ENCODE data around the gene BNIP2.
"Not testable (repeated sequence)": the region's sequence is repeated elsewhere in the genome, so short reads cannot be mapped to it uniquely, and the experiment has no call there.

BNIP2 gene

DNA sequence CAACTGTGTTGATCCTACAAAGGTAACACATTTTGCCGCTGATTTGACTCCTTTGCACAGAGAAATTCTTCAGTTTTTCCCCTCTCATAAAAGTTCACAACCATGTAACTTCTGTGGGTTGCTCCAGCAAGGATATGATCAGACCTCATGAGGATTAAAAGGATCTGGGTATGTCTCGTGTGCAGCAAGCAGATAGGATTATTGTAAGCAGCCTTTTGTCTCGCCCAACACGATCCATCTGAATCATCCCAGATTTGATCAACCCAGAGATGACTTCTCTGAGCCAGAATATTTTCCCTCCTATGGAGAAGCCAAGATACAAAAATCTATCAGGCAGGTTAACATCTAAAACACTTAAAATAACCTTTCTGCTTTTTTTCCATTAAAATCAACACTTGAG is 12.8 kb upstream of the BNIP2 start:
- intact Hi-C loops (cut with micrococcal nuclease): no loop called here
- H3K4me1 Mint-ChIP-seq (ENCODE audit: low read depth): no peaks in the 10 kb centered on the region
- H3K27ac Mint-ChIP-seq: no peak overlapping the region
- no peaks in the 10 kb centered on the region for H3K36me3 Mint-ChIP-seq (ENCODE audit: low read depth)
- no peaks in the 10 kb centered on the region for H3K27me3 Mint-ChIP-seq
- no peaks in the 10 kb centered on the region for H3K9me3 Mint-ChIP-seq
- no peak overlapping the region for H3K4me3 Mint-ChIP-seq

DNA sequence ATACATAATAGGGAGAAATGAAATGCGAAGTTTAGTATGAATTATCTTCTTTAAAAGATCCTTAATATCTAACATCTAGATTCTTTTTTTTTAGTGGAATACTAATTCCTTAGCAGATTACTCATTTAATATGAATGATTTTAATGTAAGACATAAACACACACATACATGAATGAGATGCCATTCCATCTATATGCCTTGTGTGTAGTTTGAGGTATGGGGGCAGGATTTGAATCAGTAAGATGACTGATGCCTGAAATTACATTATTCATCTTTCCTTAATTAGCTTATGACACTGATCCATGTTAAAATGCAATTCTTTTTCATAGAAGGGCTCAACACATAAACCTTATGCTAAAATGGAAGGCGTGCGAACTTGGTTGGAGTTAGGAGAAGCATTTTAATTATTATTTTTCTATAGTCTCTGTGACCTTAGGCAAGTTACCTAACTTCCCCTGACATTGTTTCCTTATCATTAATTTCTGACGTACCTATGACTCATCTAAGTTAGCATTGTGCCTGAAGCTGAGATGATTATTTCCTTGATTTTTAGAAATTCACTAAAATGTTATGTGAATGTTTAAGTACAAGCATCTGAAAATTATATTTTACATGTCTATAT is 10.8 kb upstream of the BNIP2 start:
- intact Hi-C loops (cut with micrococcal nuclease): no loop called here
- Mint-ChIP-seq H3K4me3 (no peak overlapping the region), H3K27me3 (no peaks in the 10 kb centered on the region)

DNA sequence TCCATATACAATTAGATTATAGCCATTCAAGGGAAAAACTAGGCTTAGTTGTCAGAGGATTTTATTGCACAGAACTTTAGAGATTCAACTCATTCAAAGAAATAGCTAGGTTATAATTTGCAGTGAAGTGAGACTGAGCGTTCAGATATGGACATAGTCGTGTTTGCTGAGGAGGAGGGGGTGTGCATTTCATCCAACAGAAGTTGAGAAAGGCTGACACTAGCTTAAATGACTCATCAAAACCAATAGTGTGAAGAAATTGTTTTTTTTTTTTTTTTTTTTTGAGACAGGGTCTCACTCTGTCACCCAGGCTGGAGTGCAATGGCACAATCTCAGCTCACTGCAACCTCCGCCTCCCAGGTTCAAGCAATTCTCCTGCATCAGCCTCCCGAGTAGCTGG is 8.9 kb upstream of the BNIP2 start:
- H3K27ac Mint-ChIP-seq; H3K4me3 Mint-ChIP-seq; H3K27me3 Mint-ChIP-seq; H3K36me3 Mint-ChIP-seq (ENCODE audit: low read depth); H3K9me3 Mint-ChIP-seq; intact Hi-C loops (cut with micrococcal nuclease): not testable (repeated sequence)
- peaks cover 11% of the 10 kb centered on the region for H3K4me1 Mint-ChIP-seq (ENCODE audit: low read depth)

More for the DNA sequence above, 10.8 kb upstream of the BNIP2 start:
- peaks cover 5% of the 10 kb centered on the region for H3K4me1 Mint-ChIP-seq (ENCODE audit: low read depth)
- H3K36me3 Mint-ChIP-seq (ENCODE audit: low read depth): no peaks in the 10 kb centered on the region
- H3K27ac Mint-ChIP-seq: no peak overlapping the region
- H3K9me3 Mint-ChIP-seq: no peaks in the 10 kb centered on the region

DNA sequence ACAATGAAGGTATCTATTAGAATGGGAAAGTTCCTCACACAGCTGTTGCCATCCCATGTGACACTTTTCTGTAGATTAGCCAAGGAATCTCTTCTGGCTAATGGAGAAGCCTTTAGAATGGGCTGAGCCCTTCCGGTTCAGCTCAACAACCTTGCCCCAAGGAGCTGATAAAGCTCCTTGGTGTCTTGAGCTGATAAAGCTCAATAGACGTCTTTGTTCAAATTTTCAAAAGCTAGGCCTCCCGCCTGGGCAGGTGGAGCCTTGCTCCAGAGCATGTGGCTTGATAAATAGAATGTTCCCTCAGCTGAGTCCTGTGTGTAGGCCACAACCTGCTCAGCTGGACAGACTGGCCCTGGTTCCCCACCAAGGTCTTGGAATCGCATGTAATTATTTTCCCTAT is 7.2 kb upstream of the BNIP2 start:
- Mint-ChIP-seq H3K9me3 (no peaks in the 10 kb centered on the region), H3K4me3 (no peak overlapping the region), H3K4me1 (ENCODE audit: low read depth) (peaks cover 11% of the 10 kb centered on the region), H3K27me3 (no peaks in the 10 kb centered on the region), H3K36me3 (ENCODE audit: low read depth) (no peaks in the 10 kb centered on the region), H3K27ac (no peak overlapping the region)
- intact Hi-C loops (cut with micrococcal nuclease): no loop called here

DNA sequence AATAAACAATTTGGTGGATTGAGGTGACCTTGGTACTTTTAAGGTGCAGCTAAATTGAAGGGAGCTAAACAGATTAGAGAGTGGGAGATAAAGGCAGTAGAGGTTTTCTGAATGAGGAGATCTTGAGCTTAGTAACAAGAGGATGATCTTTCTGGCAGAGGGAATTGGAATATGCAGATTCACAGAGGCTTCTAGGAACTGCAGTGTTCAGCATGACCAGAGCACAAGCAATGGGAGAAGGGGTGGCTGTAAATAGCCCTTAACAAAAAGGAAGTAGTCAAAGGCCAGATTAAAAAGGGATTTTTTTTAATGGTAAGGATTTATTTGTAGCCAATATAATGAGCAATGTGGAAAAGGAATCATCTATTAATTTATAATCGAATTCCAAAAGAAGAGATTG is 5.7 kb upstream of the BNIP2 start:
- H3K27me3 Mint-ChIP-seq: no peaks in the 10 kb centered on the region
- no peaks in the 10 kb centered on the region for H3K36me3 Mint-ChIP-seq (ENCODE audit: low read depth)
- H3K4me1 Mint-ChIP-seq (ENCODE audit: low read depth): peaks cover 18% of the 10 kb centered on the region
- no peaks in the 10 kb centered on the region for H3K9me3 Mint-ChIP-seq
- no peak overlapping the region for H3K4me3 Mint-ChIP-seq
- peak overlapping the region; percentile 64 for H3K27ac Mint-ChIP-seq
- intact Hi-C loops (cut with micrococcal nuclease): no loop called here

DNA sequence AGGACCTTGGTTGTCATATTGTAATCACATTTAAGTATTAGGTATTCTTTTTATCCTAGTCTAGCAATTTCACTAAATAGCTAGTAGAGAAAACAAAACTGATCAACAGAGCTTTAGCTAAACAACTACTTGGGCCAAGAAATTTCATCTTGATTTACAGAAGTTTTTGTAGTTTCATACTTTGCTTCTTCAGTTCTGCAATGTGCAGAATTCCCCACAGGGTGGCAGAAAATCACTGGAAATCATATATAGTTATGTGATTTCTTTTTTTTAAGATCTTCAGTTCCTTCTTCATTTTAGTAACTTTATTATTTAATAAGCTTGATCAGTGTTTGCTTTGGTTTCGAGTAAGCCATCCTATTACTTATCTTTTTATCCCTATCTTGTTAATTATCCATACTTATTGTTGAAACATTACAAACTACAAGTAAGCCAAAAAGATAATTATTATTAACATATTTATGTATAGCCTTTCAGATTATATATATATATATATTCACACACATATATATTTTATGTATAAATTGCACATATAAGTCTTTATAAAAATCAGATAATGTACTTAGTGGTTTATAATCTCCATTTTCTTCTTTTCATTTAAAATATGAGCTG is 2.2 kb upstream of the BNIP2 start:
- Mint-ChIP-seq H3K4me3 (no peak overlapping the region), H3K36me3 (ENCODE audit: low read depth) (peaks cover 28% of the 10 kb centered on the region), H3K27ac (peak overlapping the region; percentile 97), H3K9me3 (no peaks in the 10 kb centered on the region), H3K4me1 (ENCODE audit: low read depth) (peaks cover 27% of the 10 kb centered on the region), H3K27me3 (no peaks in the 10 kb centered on the region)
- intact Hi-C loops (cut with micrococcal nuclease): loop anchor here (2.0 kb wide), 1 partner anchor 636 kb away; no protein-coding TSS in a partner anchor

DNA sequence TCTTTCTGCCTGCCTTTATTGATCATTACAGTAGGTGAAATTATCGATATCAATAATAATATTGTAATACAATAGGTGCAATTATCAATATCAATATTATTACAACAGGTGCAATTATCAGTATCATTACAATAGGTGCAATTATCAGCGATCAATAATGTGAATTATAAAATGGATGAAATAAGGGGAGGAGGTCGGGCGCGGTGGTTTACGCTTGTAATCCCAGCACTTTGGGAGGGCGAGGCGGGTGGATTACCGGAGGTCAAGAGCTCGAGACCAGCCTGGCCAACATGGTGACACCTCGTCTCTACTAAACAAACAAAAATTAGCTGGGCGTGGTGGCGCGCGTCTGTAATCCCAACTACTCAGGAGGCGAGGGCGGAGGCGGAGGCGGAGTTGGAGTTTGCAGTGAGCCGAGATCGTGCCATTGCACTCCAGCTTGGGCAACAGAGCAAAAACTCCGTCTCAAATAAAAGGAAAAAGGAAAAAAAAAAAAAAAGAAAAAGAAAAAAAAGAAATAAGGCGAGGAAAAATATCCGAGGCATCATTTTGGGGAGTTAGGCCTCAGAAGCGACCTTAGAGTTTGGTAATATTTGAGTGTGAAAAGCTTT is 611 bp upstream of the BNIP2 start:
- H3K9me3 Mint-ChIP-seq: no peaks in the 10 kb centered on the region
- intact Hi-C loops (cut with micrococcal nuclease): loop anchor here (2.0 kb wide), 2 partner anchors 637 to 707 kb away; partner anchors contain the start of gene ANXA2
- H3K27me3 Mint-ChIP-seq: no peaks in the 10 kb centered on the region
- H3K4me3 Mint-ChIP-seq: peak overlapping the region; percentile 89
- peaks cover 29% of the 10 kb centered on the region for H3K4me1 Mint-ChIP-seq (ENCODE audit: low read depth)
- H3K27ac Mint-ChIP-seq: peak overlapping the region; percentile 97
- peaks cover 28% of the 10 kb centered on the region for H3K36me3 Mint-ChIP-seq (ENCODE audit: low read depth)

DNA sequence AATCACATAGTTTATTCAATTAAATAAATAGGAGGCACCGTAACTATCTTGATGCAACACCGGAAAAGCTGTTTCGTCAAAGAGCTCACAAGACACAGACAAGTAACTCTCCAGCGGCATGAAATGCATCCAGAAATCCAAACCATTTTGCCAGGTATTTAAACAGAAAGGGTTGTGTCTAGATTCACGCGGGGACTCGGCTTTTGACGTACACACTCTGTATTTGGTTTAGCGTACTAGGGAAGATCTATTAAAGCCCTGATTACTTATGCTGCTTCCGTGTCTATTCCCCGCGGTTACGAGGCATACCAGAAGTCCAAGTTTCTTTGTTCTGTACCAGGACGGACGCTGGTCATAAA is 718 bp downstream of the BNIP2 start:
- H3K27ac Mint-ChIP-seq: peak overlapping the region; percentile 97
- no peaks in the 10 kb centered on the region for H3K9me3 Mint-ChIP-seq
- intact Hi-C loops (cut with micrococcal nuclease): loop anchor here (2.0 kb wide), 1 partner anchor 708 kb away; the partner anchor contains the start of gene ANXA2
- H3K4me1 Mint-ChIP-seq (ENCODE audit: low read depth): peaks cover 26% of the 10 kb centered on the region
- H3K4me3 Mint-ChIP-seq: peak overlapping the region; percentile 89
- H3K27me3 Mint-ChIP-seq: no peaks in the 10 kb centered on the region
- H3K36me3 Mint-ChIP-seq (ENCODE audit: low read depth): peaks cover 40% of the 10 kb centered on the region

DNA sequence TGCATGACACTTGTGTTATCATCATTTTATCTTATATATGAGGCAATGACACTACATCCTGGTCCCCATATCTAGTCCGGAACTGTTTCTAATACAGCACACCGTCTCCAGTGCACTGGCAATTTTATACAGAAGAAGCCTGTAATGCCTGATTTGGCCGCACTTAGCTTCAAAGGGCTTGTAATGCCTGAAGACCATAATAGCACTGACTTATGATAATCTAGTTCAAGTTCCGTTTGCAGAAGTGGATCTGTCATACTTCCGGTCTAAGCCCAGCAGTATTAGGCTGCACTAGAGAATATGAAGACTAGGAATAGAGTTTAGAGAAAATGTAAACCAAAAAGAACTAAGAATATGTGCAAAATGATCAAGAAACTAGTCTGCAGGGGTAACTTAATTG is 1.3 kb downstream of the BNIP2 start:
- Mint-ChIP-seq H3K4me3 (peak overlapping the region; percentile 89), H3K4me1 (ENCODE audit: low read depth) (peaks cover 32% of the 10 kb centered on the region), H3K36me3 (ENCODE audit: low read depth) (peaks cover 46% of the 10 kb centered on the region), H3K27me3 (no peaks in the 10 kb centered on the region), H3K27ac (peak overlapping the region; percentile 97), H3K9me3 (no peaks in the 10 kb centered on the region)
- intact Hi-C loops (cut with micrococcal nuclease): loop anchor here (2.0 kb wide), 1 partner anchor 709 kb away; the partner anchor contains the start of gene ANXA2

DNA sequence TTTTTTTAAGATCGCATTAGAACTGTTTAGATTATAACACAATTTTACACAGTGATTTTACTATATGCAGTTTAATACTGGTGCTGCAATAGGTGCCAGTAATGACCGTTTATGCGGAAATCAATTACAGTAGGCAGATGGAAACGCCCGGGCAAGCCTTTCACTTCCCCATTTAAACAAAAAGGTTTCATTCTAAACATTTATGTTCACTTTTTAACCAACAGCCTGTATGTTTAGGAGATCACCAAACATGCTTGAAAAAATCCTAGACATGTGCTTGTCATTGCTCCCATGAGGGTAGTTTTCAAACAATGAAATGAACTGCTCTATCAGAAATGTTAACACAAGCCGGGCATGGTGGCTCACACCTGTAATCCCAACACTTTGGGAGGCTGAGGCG is 2.7 kb downstream of the BNIP2 start:
- peak overlapping the region; percentile 89 for H3K4me3 Mint-ChIP-seq
- H3K27ac Mint-ChIP-seq: peak overlapping the region; percentile 97
- peaks cover 58% of the 10 kb centered on the region for H3K36me3 Mint-ChIP-seq (ENCODE audit: low read depth)
- no peaks in the 10 kb centered on the region for H3K9me3 Mint-ChIP-seq
- no peaks in the 10 kb centered on the region for H3K27me3 Mint-ChIP-seq
- intact Hi-C loops (cut with micrococcal nuclease): no loop called here
- H3K4me1 Mint-ChIP-seq (ENCODE audit: low read depth): peaks cover 33% of the 10 kb centered on the region

DNA sequence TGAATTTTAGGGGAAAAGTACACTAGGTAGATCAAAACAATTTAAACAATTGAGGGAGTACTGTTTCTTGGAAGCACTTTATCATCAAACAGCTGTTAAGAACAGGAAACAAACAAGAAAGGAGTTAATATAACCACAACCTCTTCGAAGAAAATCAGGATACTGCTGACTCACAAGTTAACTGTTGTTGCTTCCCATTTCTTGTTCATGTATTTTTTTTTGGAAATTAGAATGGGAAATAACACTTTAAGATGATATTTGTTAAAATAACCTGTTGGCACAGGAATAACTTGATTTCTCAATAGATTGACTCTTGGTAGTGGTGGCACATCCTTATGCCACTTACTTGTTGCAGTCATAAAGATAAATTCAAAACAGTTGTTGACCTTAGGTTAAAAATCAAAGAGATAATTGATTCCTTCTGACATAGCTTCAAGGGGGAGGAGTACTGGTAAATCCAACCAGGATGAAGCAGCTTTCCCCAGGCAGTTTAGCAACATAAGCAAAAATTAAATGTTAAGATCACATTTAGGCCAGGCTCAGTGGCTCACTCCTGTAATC is 3.3 kb downstream of the BNIP2 start:
- no peaks in the 10 kb centered on the region for H3K9me3 Mint-ChIP-seq
- intact Hi-C loops (cut with micrococcal nuclease): no loop called here
- peak overlapping the region; percentile 97 for H3K27ac Mint-ChIP-seq
- H3K36me3 Mint-ChIP-seq (ENCODE audit: low read depth): peaks cover 64% of the 10 kb centered on the region
- H3K4me1 Mint-ChIP-seq (ENCODE audit: low read depth): peaks cover 33% of the 10 kb centered on the region
- H3K27me3 Mint-ChIP-seq: no peaks in the 10 kb centered on the region
- H3K4me3 Mint-ChIP-seq: peak overlapping the region; percentile 89

DNA sequence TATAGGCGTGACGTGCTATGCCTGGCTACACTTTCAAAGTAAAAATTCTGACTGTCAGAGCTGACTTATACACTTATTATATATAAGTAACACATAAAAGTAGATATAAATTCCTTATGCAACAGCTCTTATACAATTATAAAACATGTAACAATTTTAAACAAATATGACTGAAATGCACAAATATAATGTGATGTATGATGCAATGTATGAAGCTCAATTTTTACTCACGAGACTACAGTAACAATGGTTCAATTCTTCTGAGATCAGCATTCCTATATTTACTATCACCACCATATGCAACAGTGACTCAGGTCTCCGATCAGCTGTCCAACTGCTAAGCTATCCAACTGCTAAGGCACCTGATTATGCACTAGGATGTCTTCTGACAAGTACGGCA is 8.2 kb downstream of the BNIP2 start:
- Mint-ChIP-seq H3K9me3 (no peaks in the 10 kb centered on the region), H3K4me1 (ENCODE audit: low read depth) (peaks cover 31% of the 10 kb centered on the region), H3K4me3 (no peak overlapping the region), H3K36me3 (ENCODE audit: low read depth) (peaks cover 84% of the 10 kb centered on the region), H3K27ac (no peak overlapping the region), H3K27me3 (no peaks in the 10 kb centered on the region)
- intact Hi-C loops (cut with micrococcal nuclease): no loop called here

DNA sequence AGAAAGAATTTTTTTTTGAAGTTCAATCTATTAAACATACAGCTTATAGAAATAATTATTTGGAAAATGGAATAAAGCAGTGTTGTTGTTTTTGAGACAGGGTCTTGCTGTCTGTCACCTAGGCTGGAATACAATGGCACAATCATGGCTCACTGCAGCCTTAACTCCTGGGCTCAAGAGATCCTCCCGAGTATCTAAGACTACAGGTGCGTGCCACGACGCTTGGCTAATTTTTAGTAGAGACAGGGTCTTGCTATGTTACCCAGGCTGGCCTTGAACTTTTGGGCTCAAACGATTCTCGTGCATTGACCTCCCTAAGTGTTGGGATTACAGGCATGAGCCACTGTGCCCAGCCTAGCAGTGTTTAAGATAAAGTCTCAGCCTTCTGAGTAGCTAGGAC is 8.8 kb downstream of the BNIP2 start:
- peaks cover 89% of the 10 kb centered on the region for H3K36me3 Mint-ChIP-seq (ENCODE audit: low read depth)
- no peak overlapping the region for H3K4me3 Mint-ChIP-seq
- H3K4me1 Mint-ChIP-seq (ENCODE audit: low read depth): peaks cover 26% of the 10 kb centered on the region
- intact Hi-C loops (cut with micrococcal nuclease): no loop called here
- H3K27ac Mint-ChIP-seq: no peak overlapping the region
- H3K27me3 Mint-ChIP-seq: no peaks in the 10 kb centered on the region
- H3K9me3 Mint-ChIP-seq: no peaks in the 10 kb centered on the region

DNA sequence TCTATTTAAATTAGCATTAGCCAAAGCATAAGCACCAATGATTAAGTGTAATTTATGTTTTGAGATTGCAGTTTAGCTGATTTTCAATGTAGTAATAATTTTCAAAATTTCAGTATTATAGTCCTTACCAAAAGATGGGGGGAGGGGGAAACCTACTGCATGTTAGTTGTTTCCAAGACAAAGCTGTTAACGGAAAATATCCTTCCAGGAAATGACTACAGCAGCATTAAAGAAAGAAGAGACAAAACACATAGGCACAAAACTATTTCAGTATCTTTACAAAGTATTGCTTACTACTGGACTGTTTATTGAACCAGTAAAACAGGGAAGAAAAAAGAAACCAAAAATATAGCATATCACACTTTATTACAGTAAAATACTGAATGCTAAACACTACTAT is 10.5 kb downstream of the BNIP2 start:
- Mint-ChIP-seq H3K4me3 (no peak overlapping the region), H3K4me1 (ENCODE audit: low read depth) (peaks cover 21% of the 10 kb centered on the region), H3K27me3 (no peaks in the 10 kb centered on the region), H3K36me3 (ENCODE audit: low read depth) (peaks cover 97% of the 10 kb centered on the region), H3K9me3 (no peaks in the 10 kb centered on the region), H3K27ac (peak overlapping the region; percentile 56)
- intact Hi-C loops (cut with micrococcal nuclease): no loop called here

Data from dendritic cell treated with granulocyte-macrophage colony-stimulating factor and Interleukin-4, amounts not matched to agents 40 ng/mL and 50 ng/mL, for 4 days (primary cell).